GM23338 (cell line): ENCODE data around the gene ADIPOR2. TPM values are rescaled to one million over a fixed set of nuclear protein-coding genes. Genes with fewer than 3 reads are reported as not detected.

Experiments
- ATAC-seq: fragments of 200-7000 bp; cut with Tn5 transposase; 3 replicates; pipeline ENCODE4 v1.9.1; 2020
- DNase-seq: peaks from one replicate; pipeline ENCODE4 v3.0.0-alpha.2; 2015; ENCODE audit warnings: low spot score
- H2AFZ ChIP-seq: fragments of 200-600 bp; sonication (generic); 2 replicates; pipeline ENCODE4 v1.8.0; 2016; ENCODE audit warnings: antibody characterized with exemption, mild to moderate bottlenecking, moderate library complexity
- H3F3A ChIP-seq: fragments of 200-600 bp; sonication (generic); replicated peaks from 2 replicates; pipeline ENCODE4 v1.8.0; 2017; ENCODE audit warnings: antibody characterized with exemption, mixed run types, low read depth
- H3K27ac ChIP-seq: fragments of 200-600 bp; sonication (generic); 2 replicates; pipeline ENCODE4 v1.6.1; 2016; ENCODE audit warnings: low read depth
- H3K27me3 ChIP-seq: fragments of 200-600 bp; sonication (generic); 2 replicates; pipeline ENCODE4 v1.8.0; 2016; ENCODE audit warnings: mild to moderate bottlenecking, mixed run types, moderate library complexity; ENCODE audit not compliant: insufficient read depth
- H3K36me3 ChIP-seq: fragments of 200-600 bp; sonication (generic); 2 replicates; pipeline ENCODE4 v1.8.0; 2016; ENCODE audit warnings: mild to moderate bottlenecking; ENCODE audit not compliant: insufficient read depth
- H3K4me1 ChIP-seq: fragments of 200-600 bp; sonication (generic); 2 replicates; pipeline ENCODE4 v1.8.0; 2016; ENCODE audit warnings: mild to moderate bottlenecking, moderate library complexity; ENCODE audit not compliant: insufficient read depth
- H3K4me2 ChIP-seq: fragments of 200-600 bp; sonication (generic); 2 replicates; pipeline ENCODE4 v1.7.1; 2017; ENCODE audit warnings: mixed run types
- H3K4me3 ChIP-seq: fragments of 200-600 bp; sonication (generic); 2 replicates; pipeline ENCODE4 v1.6.1; 2016; ENCODE audit warnings: mixed run types
- H3K79me2 ChIP-seq: fragments of 200-600 bp; sonication (generic); replicated peaks from 2 replicates; pipeline ENCODE4 v1.8.0; 2017; ENCODE audit warnings: mild to moderate bottlenecking; ENCODE audit not compliant: insufficient read depth
- H3K9me2 ChIP-seq: fragments of 200-600 bp; sonication (generic); 2 replicates; pipeline ENCODE4 v1.8.0; 2017; ENCODE audit not compliant: insufficient read depth
- H4K20me1 ChIP-seq: fragments of 200-600 bp; sonication (generic); replicated peaks from 2 replicates; pipeline ENCODE4 v1.8.0; 2017; ENCODE audit warnings: mild to moderate bottlenecking; ENCODE audit not compliant: insufficient read depth
- H3K27ac Mint-ChIP-seq: 2 replicates; pipeline ENCODE4 v1.8.0; 2020; ENCODE audit warnings: inconsistent platforms, mild to moderate bottlenecking, moderate library complexity, mixed read lengths
- H3K27me3 Mint-ChIP-seq: 3 replicates; pipeline ENCODE4 v1.8.0; 2022; ENCODE audit warnings: low read depth, mild to moderate bottlenecking, moderate library complexity, mixed read lengths, inconsistent platforms; ENCODE audit not compliant: insufficient read depth, poor library complexity
- H3K36me3 Mint-ChIP-seq: 3 replicates; pipeline ENCODE4 v1.8.0; 2021; ENCODE audit warnings: low read depth, mild to moderate bottlenecking, inconsistent platforms, moderate library complexity, mixed read lengths
- H3K4me1 Mint-ChIP-seq: 3 replicates; pipeline ENCODE4 v1.8.0; 2020; ENCODE audit warnings: mild to moderate bottlenecking, inconsistent platforms, mixed read lengths
- H3K4me3 Mint-ChIP-seq: 3 replicates; pipeline ENCODE4 v1.8.0; 2021; ENCODE audit warnings: moderate library complexity, mild to moderate bottlenecking, inconsistent platforms, mixed read lengths
- H3K9me3 Mint-ChIP-seq: 3 replicates; pipeline ENCODE4 v1.8.0; 2020; ENCODE audit warnings: moderate library complexity, mild to moderate bottlenecking, inconsistent platforms, mixed read lengths
- CREB1 ChIP-seq: fragments of 250-450 bp; sonication (Bioruptor Pico); IDR thresholded peaks from 2 replicates; pipeline ENCODE4 v1.5.0; 2020; ENCODE audit warnings: low read depth, mild to moderate bottlenecking, moderate library complexity
- EZH2 ChIP-seq: fragments of 200-600 bp; sonication (generic); IDR thresholded peaks from one replicate; pipeline ENCODE4 v1.8.0; 2017; ENCODE audit warnings: antibody characterized with exemption, mild to moderate bottlenecking, low read depth; ENCODE audit not compliant: unreplicated experiment
- EZH2phosphoT487 ChIP-seq: fragments of 200-600 bp; sonication (generic); IDR thresholded peaks from one replicate; pipeline ENCODE4 v1.8.1; 2018; ENCODE audit warnings: antibody characterized with exemption; ENCODE audit not compliant: unreplicated experiment
- JUNB ChIP-seq: IDR thresholded peaks from one replicate; pipeline ENCODE4 v1.6.1; 2016; ENCODE audit warnings: antibody characterized with exemption; ENCODE audit not compliant: unreplicated experiment
- NANOG ChIP-seq: IDR thresholded peaks from 2 replicates; pipeline ENCODE4 v1.6.1; 2016; ENCODE audit warnings: antibody characterized with exemption, borderline replicate concordance
- POLR2AphosphoS5 ChIP-seq: IDR thresholded peaks from 2 replicates; pipeline ENCODE4 v1.6.1; 2016; ENCODE audit warnings: antibody characterized with exemption, low read depth
- STAT1 ChIP-seq: IDR thresholded peaks from one replicate; pipeline ENCODE4 v1.6.1; 2016; ENCODE audit warnings: antibody characterized with exemption; ENCODE audit not compliant: unreplicated experiment
- ZNF114 ChIP-seq: fragments of 250-450 bp; sonication (Bioruptor Pico); IDR thresholded peaks from 2 replicates; pipeline ENCODE4 v1.5.0; 2020; ENCODE audit warnings: mild to moderate bottlenecking, moderate library complexity
- ZNF331 ChIP-seq: fragments of 250-450 bp; sonication (Bioruptor Pico); IDR thresholded peaks from 2 replicates; pipeline ENCODE4 v1.5.0; 2020; ENCODE audit warnings: low read depth, mild to moderate bottlenecking, moderate library complexity
- polyA plus RNA-seq: library from polyadenylated mRNA; unstranded; fragments of >200 nt; fragmentation: Nextera tagmentation; extraction: Ambion mirVana; gene quantifications from 2 replicates; pipeline ENCODE4 v1.2.1, GENCODE V29; 2016
- total RNA-seq: library from RNA; depleted of rRNA; stranded (reverse); fragments of >200 nt; shearing (Covaris generic); gene quantifications from 2 replicates; pipeline ENCODE4 v1.2.3, GENCODE V29; 2014
- TF ChIP-seq, protein P1 (sequence below): fragments of 250-450 bp; sonication (Bioruptor Pico); IDR thresholded peaks from 2 replicates; pipeline ENCODE4 v1.5.0; 2020; ENCODE audit warnings: mild to moderate bottlenecking, moderate library complexity
- TF ChIP-seq, protein P2 (sequence below): IDR thresholded peaks from one replicate; pipeline ENCODE4 v1.6.1; 2018; ENCODE audit warnings: antibody characterized with exemption; ENCODE audit not compliant: unreplicated experiment
- TF ChIP-seq, protein P3 (sequence below), 2 experiments: fragments of 200-600 bp in 1 of 2; sonication (generic) in 1 of 2; conservative IDR thresholded peaks; 2 replicates each; pipeline versions ENCODE4 v1.5.1 to v1.6.1; 2016 to 2017; ENCODE audit warnings: antibody characterized with exemption in 2 of 2, low read depth in 2 of 2, mild to moderate bottlenecking in 2 of 2, moderate library complexity in 1 of 2
- TF ChIP-seq, protein P4 (sequence below): IDR thresholded peaks from 2 replicates; pipeline ENCODE4 v1.6.1; 2016; ENCODE audit warnings: antibody characterized with exemption

ADIPOR2 gene
- total and polyA plus RNA-seq, 2 experiments from 2014 or later, result 11.7 to 36.2 TPM

DNA sequence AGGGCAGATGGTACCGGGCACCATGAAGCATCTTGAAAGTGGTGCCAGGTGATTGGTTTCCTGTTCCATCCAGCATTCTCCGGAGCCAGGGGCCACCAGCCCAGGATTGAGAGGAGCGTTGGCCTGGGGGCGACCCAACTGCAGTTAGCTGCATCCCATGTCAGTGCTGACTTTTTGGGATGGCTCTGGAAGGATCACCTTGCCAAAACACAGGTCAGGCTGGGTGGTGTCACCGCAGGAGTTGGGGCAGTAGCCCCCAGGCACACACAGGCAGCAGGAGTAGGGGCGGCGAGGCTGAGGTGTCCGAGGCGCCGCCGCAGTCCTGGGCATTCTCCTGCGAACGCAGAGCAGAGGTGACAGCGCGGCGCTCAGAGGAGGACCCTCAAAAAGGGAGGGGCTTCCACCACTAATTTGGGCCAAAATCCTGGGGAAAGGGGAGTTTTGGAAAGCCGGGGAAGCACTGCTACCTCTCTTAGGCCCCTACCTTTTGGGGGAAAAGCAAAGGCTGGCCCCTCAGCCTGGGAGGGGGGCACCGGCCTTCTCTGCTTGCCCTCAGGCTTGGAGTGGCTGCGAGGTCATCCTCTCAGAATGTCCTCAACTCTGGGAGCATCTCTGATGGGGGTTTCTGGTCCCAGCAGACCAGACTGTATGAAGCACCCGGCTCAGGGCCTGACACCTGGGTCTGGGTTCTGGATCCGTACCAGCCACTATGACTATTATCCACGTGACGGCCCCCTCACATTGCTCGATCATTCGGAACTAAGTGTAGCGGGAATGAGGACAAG, 102.7 kb downstream of the ADIPOR2 start:
- Histone ChIP-seq H3K36me3 (no peaks in the 10 kb centered on the region), H3K27ac (no peak overlapping the region), H4K20me1 (peaks cover 2% of the 10 kb centered on the region; the same call in 1 of the 2 replicates), H3K9me2 (no peaks in the 10 kb centered on the region), H3F3A (no peaks in the 10 kb centered on the region), H3K27me3 (peaks cover 5% of the 10 kb centered on the region), H3K4me1 (peaks cover 11% of the 10 kb centered on the region; the same call in 1 of the 2 replicates), H2AFZ (no peak overlapping the region), H3K4me3 (no peak overlapping the region), H3K79me2 (no peaks in the 10 kb centered on the region), H3K4me2 (no peak overlapping the region)
- Mint-ChIP-seq H3K27me3 (peaks cover 12% of the 10 kb centered on the region), H3K27ac (no peak overlapping the region), H3K4me3 (no peak overlapping the region), H3K4me1 (peaks cover 42% of the 10 kb centered on the region), H3K9me3 (no peaks in the 10 kb centered on the region; the same call in 2 of the 3 replicates), H3K36me3 (no peaks in the 10 kb centered on the region; the same call in 2 of the 3 replicates)
- DNase-seq, result no peak
- ATAC-seq, result no peak
- TF ChIP-seq NANOG (no peak), EZH2 (no peak), EZH2phosphoT487 (no peak), CREB1 (CRISPR knock-in tag) (no peak), ZNF331 (CRISPR knock-in tag) (no peak), ZNF114 (no peak), JUNB (no peak), STAT1 (no peak), POLR2AphosphoS5 (no peak)
- TF ChIP-seq, protein P1, sequence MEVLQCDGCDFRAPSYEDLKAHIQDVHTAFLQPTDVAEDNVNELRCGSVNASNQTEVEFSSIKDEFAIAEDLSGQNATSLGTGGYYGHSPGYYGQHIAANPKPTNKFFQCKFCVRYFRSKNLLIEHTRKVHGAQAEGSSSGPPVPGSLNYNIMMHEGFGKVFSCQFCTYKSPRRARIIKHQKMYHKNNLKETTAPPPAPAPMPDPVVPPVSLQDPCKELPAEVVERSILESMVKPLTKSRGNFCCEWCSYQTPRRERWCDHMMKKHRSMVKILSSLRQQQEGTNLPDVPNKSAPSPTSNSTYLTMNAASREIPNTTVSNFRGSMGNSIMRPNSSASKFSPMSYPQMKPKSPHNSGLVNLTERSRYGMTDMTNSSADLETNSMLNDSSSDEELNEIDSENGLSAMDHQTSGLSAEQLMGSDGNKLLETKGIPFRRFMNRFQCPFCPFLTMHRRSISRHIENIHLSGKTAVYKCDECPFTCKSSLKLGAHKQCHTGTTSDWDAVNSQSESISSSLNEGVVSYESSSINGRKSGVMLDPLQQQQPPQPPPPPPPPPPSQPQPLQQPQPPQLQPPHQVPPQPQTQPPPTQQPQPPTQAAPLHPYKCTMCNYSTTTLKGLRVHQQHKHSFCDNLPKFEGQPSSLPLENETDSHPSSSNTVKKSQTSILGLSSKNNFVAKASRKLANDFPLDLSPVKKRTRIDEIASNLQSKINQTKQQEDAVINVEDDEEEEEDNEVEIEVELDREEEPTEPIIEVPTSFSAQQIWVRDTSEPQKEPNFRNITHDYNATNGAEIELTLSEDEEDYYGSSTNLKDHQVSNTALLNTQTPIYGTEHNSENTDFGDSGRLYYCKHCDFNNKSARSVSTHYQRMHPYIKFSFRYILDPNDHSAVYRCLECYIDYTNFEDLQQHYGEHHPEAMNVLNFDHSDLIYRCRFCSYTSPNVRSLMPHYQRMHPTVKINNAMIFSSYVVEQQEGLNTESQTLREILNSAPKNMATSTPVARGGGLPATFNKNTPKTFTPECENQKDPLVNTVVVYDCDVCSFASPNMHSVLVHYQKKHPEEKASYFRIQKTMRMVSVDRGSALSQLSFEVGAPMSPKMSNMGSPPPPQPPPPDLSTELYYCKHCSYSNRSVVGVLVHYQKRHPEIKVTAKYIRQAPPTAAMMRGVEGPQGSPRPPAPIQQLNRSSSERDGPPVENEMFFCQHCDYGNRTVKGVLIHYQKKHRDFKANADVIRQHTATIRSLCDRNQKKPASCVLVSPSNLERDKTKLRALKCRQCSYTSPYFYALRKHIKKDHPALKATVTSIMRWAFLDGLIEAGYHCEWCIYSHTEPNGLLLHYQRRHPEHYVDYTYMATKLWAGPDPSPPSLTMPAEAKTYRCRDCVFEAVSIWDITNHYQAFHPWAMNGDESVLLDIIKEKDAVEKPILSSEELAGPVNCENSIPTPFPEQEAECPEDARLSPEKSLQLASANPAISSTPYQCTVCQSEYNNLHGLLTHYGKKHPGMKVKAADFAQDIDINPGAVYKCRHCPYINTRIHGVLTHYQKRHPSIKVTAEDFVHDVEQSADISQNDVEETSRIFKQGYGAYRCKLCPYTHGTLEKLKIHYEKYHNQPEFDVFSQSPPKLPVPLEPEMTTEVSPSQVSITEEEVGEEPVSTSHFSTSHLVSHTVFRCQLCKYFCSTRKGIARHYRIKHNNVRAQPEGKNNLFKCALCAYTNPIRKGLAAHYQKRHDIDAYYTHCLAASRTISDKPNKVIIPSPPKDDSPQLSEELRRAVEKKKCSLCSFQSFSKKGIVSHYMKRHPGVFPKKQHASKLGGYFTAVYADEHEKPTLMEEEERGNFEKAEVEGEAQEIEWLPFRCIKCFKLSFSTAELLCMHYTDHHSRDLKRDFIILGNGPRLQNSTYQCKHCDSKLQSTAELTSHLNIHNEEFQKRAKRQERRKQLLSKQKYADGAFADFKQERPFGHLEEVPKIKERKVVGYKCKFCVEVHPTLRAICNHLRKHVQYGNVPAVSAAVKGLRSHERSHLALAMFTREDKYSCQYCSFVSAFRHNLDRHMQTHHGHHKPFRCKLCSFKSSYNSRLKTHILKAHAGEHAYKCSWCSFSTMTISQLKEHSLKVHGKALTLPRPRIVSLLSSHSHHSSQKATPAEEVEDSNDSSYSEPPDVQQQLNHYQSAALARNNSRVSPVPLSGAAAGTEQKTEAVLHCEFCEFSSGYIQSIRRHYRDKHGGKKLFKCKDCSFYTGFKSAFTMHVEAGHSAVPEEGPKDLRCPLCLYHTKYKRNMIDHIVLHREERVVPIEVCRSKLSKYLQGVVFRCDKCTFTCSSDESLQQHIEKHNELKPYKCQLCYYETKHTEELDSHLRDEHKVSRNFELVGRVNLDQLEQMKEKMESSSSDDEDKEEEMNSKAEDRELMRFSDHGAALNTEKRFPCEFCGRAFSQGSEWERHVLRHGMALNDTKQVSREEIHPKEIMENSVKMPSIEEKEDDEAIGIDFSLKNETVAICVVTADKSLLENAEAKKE (CRISPR knock-in tag), result no peak
- TF ChIP-seq, protein P2, sequence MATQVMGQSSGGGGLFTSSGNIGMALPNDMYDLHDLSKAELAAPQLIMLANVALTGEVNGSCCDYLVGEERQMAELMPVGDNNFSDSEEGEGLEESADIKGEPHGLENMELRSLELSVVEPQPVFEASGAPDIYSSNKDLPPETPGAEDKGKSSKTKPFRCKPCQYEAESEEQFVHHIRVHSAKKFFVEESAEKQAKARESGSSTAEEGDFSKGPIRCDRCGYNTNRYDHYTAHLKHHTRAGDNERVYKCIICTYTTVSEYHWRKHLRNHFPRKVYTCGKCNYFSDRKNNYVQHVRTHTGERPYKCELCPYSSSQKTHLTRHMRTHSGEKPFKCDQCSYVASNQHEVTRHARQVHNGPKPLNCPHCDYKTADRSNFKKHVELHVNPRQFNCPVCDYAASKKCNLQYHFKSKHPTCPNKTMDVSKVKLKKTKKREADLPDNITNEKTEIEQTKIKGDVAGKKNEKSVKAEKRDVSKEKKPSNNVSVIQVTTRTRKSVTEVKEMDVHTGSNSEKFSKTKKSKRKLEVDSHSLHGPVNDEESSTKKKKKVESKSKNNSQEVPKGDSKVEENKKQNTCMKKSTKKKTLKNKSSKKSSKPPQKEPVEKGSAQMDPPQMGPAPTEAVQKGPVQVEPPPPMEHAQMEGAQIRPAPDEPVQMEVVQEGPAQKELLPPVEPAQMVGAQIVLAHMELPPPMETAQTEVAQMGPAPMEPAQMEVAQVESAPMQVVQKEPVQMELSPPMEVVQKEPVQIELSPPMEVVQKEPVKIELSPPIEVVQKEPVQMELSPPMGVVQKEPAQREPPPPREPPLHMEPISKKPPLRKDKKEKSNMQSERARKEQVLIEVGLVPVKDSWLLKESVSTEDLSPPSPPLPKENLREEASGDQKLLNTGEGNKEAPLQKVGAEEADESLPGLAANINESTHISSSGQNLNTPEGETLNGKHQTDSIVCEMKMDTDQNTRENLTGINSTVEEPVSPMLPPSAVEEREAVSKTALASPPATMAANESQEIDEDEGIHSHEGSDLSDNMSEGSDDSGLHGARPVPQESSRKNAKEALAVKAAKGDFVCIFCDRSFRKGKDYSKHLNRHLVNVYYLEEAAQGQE, result no peak
- TF ChIP-seq, protein P3, sequence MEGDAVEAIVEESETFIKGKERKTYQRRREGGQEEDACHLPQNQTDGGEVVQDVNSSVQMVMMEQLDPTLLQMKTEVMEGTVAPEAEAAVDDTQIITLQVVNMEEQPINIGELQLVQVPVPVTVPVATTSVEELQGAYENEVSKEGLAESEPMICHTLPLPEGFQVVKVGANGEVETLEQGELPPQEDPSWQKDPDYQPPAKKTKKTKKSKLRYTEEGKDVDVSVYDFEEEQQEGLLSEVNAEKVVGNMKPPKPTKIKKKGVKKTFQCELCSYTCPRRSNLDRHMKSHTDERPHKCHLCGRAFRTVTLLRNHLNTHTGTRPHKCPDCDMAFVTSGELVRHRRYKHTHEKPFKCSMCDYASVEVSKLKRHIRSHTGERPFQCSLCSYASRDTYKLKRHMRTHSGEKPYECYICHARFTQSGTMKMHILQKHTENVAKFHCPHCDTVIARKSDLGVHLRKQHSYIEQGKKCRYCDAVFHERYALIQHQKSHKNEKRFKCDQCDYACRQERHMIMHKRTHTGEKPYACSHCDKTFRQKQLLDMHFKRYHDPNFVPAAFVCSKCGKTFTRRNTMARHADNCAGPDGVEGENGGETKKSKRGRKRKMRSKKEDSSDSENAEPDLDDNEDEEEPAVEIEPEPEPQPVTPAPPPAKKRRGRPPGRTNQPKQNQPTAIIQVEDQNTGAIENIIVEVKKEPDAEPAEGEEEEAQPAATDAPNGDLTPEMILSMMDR (conservative IDR thresholded peaks at IDR 0.05; ENCODE audit: low read depth in 2 of 2), result no peak
- TF ChIP-seq, protein P4, sequence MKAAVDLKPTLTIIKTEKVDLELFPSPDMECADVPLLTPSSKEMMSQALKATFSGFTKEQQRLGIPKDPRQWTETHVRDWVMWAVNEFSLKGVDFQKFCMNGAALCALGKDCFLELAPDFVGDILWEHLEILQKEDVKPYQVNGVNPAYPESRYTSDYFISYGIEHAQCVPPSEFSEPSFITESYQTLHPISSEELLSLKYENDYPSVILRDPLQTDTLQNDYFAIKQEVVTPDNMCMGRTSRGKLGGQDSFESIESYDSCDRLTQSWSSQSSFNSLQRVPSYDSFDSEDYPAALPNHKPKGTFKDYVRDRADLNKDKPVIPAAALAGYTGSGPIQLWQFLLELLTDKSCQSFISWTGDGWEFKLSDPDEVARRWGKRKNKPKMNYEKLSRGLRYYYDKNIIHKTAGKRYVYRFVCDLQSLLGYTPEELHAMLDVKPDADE, result no peak
